ENCODE results near the gene JPH3.
"Not testable (repeated sequence)": the region's sequence is repeated elsewhere in the genome, so short reads cannot be mapped to it uniquely, and the experiment has no call there.

- TF ChIP-seq CTCF (conservative IDR thresholded peaks at IDR 0.05); EZH2 (IDR thresholded peaks at IDR 0.05; ENCODE audit: low read depth): not testable (repeated sequence)
These were observed 116.5 kb downstream of the JPH3 start for GRCh38 chr16:87718831-87719230.
